Cardiac fibroblast (primary cell): ENCODE measurements around the gene NIPAL3.

Experiments
- DNase-seq, 2 donors: peaks; one replicate each; pipeline versions ENCODE4 v3.0.0 to v3.0.0-alpha.2; 2010; ENCODE audit warnings: low read depth in 2 of 2
- H3K4me3 ChIP-seq, 2 donors: replicated peaks in 1 of 2; 1 replicate in 1 of 2; 2 replicates in 1 of 2; pipeline ENCODE4 v1.5.1; 2011; ENCODE audit warnings: low read depth in 2 of 2, low read length in 2 of 2, mild to moderate bottlenecking in 2 of 2, moderate library complexity in 1 of 2
- TF ChIP-seq, protein P1 (sequence below): IDR thresholded peaks from one replicate; pipeline ENCODE4 v1.5.1; 2011; ENCODE audit warnings: low read depth, mild to moderate bottlenecking, low read length, inconsistent platforms

Gene NIPAL3

DNA sequence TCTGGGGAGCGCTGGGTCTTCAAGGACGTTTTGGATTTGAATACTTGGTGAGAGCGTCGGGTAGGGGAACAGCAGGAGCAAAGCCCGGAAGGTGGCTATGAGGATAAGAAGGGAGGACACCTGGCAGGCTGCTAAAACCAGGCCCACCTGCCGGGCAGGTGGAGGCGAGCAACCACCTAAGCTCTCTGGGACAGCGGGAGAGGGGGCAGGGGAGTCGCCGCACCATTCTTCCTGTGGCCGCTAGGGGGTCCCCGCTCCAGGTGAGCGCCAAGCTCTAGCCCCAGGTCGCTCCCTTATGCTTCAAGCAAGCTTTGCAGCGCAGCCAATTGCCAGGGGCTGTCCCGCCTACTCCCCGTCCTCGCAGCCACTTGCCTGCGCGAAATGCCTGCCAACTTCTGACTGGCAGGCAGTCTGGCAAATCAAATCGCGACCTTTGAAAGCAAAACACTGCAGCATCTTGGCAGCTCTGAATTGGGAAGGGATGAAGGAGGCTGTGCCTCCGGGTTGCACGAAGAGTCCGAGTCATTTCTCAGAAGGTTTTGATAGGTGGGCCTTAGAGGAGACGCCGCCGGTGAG is at the start of gene NIPAL3:
TSS of gene NIPAL3 (plus strand) at position 469 of the 576 bp plus-strand sequence. CDS start 3,746 bp downstream, outside the sequence.
- TF ChIP-seq, protein P1, sequence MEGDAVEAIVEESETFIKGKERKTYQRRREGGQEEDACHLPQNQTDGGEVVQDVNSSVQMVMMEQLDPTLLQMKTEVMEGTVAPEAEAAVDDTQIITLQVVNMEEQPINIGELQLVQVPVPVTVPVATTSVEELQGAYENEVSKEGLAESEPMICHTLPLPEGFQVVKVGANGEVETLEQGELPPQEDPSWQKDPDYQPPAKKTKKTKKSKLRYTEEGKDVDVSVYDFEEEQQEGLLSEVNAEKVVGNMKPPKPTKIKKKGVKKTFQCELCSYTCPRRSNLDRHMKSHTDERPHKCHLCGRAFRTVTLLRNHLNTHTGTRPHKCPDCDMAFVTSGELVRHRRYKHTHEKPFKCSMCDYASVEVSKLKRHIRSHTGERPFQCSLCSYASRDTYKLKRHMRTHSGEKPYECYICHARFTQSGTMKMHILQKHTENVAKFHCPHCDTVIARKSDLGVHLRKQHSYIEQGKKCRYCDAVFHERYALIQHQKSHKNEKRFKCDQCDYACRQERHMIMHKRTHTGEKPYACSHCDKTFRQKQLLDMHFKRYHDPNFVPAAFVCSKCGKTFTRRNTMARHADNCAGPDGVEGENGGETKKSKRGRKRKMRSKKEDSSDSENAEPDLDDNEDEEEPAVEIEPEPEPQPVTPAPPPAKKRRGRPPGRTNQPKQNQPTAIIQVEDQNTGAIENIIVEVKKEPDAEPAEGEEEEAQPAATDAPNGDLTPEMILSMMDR = peak; percentile 76
- peak within 1 kb of the TSS; percentile 67 to 71 for H3K4me3 ChIP-seq
- peak; percentile 99 to 100 for DNase-seq

DNA sequence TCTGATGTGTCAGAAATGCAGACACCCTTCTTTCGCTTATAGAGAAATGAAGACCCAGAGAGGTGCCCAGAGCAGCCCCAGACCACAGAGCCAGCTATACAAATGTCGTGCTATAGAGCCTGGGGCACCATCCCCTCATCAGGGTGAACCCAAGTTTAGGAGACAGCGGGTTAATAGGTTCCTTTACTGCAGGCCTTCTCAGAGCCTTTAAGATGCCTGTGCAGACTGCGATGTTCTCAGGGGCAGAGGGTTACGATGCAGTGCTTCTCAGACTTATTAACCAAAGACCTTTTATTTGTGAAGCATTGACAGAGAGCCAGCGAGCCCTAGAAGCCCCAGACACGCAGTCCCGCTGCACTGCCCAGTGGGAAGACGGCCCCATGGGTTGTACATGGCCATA is 48.9 kb upstream of the NIPAL3 start:
- DNase-seq = no peak
- H3K4me3 ChIP-seq = no peak overlapping the region
- TF ChIP-seq, protein P1 = no peak

DNA sequence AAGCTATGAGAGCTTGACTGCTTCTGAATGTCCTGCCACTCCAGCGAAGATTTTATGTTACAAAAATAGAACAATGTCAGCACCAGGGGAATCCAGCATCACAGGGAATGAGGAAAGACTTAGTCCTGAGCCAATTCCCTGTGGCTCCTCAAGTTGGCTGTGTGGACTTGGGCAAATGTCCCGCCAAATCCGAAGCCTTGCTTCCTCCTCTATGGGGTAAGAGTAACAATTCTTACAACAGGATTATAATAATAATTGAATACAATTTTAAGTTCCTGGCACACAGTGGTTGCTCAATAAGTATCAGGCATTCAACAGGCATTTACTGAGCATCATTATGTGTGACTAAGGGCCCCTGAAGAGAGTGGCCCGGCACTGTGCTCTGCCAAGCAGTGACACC is 46.4 kb upstream of the NIPAL3 start:
- TF ChIP-seq, protein P1 = no peak
- DNase-seq = peak in 1 of 2 donors; percentile 44
- no peak overlapping the region for H3K4me3 ChIP-seq

DNA sequence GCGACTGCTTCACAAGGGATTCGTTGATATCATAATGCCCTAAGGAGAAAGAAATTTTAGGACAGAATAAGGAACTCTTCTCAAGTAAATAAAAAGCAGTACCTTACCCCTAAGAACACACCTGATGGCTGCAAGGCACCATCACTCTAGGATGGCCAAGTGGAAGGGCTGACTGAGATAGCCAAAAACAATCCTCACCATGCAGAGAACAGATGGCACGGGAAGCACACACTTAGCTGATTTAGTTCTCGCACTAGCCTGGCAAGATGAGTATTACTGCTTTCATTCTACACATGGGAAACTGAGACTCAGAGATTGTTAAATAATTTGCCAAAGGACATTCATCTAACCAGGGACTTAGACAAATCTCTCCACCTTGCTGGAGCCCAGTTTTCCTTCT is 45.8 kb upstream of the NIPAL3 start:
- no peak overlapping the region for H3K4me3 ChIP-seq
- no peak for DNase-seq
- TF ChIP-seq, protein P1 = no peak

DNA sequence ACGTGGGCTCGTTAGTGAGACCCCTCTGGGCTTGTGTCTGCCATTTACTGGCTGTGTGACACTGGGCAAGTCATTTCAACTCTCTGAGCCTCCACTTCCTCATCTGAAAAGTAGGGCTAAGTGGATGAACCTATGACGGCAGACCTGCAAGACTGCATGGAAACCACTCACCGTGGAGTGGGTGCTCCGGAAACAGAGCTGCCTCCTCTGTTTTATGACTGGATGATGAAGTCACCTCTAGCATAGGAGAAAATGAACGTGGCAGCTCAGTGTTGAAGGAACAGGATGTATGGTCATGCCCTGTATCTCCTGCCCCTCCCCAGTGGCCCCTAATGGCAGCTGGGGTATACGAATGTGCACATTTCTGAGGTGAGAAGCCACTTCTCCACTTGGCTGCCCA is 42.6 kb upstream of the NIPAL3 start:
- H3K4me3 ChIP-seq = no peak overlapping the region
- no peak for DNase-seq
- TF ChIP-seq, protein P1 = no peak

DNA sequence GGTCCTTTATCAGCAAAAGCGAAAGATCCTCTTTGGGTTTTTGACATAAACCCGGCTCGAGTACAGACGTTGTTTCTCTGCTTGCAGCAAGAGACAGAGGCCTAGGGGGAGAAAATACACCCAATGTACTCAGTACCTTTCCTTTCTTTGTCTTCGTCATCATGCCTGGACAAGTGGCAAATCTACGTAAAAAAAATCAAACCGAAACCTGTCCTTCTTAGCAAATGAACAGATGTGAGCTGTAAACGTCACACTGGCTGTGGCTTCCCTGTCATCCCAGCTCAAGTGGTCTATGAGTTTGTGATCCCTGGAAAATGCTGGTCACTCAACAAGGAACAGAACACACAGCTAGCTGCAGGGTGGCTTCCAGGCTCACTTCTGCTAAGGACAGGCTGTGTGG is 41.9 kb upstream of the NIPAL3 start:
- TF ChIP-seq, protein P1 = no peak
- DNase-seq = no peak
- H3K4me3 ChIP-seq = no peak overlapping the region
